Ammon's horn (tissue), 1 donor: ENCODE measurements around the gene CHMP3.
A peak's percentile ranks its signal among the peaks of the same experiment; 100 is the strongest.
"Not testable (repeated sequence)": the region's sequence is repeated elsewhere in the genome, so short reads cannot be mapped to it uniquely, and the experiment has no call there.

Experiments
- DNase-seq: peaks from one replicate; pipeline ENCODE4 v3.0.0-alpha.2; 2016; ENCODE audit warnings: low spot score

The CHMP3 gene

DNA sequence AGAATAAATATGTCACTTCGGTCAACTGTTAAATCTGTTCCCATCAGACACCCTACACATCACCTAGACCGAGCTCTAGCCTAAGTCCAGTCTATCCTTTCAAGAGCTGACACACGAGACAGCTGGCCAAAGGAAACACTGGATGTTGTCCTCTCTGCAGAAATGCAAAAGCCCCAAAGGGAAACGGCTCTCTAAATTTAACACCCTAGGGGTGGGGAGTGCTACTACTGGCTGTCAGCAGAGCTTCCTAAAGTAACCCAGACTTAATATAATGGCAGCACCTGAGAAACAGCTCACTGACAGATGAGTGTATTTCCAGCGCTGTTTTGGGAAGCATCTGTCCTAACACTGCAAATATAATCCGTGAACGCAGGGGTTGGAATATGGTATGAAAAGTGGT, 55.6 kb downstream of the CHMP3 start:
- no peak for DNase-seq

DNA sequence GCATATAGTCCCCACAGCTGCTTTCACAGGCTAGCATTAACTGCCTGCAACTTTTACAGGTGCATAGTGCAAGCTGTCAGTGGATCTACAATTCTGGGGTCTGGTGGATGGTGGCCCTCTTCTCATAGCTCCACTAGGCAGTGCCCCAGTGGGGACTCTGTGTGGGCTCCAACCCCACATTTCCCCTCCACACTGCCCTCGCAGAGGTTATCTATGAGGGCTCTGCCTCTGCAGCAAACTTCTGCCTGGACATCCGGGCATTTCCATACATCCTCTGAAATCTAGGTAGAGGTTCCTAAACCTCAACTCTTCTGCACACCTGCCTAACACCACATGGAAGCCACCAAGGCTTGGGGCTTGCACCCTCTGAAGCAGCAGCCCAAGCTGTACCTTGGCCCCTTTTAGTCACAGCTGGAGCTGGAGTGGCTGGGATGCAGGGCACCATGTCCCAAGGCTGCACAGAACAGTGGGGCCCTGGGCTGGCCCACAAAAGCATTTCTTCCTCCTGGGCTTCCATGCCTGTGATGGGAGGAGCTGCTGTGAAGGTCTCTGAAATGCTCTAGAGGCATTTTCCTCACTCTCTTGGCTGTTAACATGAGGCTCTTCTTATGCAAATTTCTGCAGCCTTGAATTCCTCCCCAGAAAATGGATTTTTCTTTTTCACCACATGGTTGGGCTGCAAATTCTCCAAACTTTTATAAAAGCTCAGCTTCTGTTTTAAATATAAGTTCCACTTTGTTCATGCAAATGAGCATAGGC, 62.7 kb downstream of the CHMP3 start:
- DNase-seq, result no peak

DNA sequence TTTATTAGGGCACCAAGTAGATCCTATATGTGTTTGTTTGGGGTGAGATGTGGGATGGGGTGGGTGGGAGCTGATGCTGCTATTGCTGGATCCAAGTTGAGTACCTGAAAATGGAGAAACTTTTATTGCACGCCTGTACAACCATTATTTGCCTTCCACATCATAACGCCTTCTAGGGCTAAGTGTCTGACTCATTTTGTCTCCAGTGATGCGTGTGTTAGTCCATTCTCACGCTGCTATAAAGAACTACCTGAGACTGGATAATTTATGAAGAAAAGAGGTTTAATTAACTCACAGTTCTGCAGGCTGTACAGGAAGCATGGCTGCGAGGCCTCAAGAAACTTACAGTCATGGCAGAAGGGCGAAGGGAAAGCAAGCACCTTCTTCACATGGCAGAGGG, 63.9 kb downstream of the CHMP3 start:
- DNase-seq, result no peak

DNA sequence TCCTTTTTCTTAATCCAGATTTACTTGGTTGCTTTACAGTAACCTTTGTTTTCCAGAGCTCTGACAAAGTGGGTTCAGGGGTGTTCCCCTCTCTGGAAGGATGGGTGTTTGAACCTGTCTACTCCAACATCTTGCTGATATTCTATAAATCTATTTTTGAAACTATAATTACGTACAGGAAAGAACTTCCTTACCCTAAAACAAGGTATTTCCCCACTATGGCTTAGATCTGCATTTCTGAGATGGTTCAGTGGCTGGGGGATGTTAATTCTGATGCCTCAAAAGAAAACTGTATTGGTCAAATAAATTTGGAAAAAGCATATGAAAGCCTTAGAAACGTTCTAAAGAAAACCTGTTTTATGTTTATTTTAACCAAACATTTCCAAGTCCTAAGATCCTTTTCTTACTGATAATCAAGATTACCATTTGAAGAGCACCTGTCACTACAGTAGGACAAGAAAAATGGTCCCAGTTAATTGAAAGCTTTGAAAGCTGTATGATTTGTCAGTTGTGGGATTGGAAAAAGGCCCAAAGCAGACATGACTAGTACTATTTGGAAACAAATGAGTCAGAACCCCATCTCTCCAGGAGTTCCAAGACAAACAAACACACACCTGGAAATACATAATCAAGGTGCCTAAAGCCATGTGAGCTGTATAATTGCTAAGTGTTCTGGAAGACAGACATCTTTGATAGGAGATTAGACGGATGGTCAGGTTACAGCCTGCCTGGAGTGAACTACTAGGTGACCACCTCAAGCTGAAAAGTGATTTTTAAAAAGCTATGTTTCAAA, 64.6 kb downstream of the CHMP3 start:
- DNase-seq, result no peak

DNA sequence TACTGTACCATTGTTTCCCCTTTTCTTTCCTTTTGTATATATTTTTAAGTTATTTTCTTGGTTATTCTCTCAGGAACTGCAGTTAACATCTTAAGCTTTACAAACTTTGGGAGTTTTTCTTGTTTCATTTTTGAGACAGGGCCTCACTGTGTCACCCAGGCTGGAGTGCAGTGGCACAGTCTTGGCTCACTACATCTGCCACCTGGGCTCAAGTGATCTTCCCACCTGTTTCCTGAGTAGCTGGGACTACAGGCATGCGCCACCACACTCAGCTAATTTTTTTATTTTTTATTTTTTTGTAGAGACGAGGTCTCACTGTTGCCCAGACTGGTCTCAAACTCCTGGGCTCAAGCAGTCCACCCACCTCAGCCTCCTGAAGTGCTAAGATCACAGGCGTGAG, 66.9 kb downstream of the CHMP3 start:
- DNase-seq, result not testable (repeated sequence)

DNA sequence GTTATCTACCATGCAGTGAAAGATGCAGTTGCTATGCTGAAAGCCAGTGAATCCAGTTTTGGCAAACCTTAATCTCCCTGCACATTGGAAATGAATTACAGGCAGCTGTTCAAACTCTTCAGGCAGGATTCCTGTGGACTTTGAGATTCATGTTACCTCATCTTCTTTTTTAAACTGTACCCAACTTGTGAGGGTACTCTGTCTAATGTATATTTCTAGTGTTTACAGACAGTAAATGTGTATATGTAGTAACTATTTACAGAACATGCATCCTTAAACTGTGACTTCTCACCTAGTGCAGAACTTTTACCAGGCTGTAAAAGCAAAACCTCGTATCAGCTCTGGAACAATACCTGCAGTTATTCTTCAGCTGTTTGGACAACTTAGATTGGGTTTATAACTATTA, 71.2 kb downstream of the CHMP3 start:
- no peak for DNase-seq

DNA sequence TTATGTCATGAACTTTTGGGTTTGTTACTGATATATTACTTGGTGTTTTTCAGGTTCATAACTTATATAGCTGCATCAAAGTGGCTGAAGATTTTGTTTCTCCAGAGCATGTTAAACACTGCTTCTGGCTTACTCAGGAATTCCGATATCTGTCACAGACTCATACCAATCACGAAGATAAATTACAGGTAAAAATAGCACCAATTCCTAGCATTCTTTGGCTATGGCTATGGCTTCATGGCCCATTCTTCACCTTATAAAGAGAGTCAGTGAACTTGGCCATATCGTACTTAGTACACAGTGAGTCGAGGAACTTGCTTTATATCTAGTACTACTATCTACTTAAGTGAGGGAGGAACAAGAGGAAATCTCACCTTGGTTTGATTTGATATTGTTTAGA, 72.2 kb downstream of the CHMP3 start:
- DNase-seq, result no peak

DNA sequence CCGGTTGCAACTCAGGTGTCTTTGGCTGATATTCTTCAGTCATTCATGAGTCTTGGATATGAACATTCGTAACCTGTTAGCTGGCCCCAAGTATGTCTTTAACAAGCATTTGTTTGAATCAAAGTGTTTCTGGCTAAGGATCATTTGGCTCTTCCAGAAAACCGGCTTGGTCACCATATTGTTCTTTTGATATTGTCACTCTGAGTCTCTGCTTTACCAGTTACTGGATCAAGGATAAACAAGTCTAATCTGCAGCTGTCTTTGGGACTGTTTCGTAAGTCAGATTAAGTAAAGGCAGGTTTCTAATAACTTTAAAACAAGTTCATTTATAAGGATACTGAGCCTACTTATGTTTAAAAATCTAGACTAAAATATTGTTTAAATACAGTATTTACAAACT, 73.0 kb downstream of the CHMP3 start:
- DNase-seq, result no peak

DNA sequence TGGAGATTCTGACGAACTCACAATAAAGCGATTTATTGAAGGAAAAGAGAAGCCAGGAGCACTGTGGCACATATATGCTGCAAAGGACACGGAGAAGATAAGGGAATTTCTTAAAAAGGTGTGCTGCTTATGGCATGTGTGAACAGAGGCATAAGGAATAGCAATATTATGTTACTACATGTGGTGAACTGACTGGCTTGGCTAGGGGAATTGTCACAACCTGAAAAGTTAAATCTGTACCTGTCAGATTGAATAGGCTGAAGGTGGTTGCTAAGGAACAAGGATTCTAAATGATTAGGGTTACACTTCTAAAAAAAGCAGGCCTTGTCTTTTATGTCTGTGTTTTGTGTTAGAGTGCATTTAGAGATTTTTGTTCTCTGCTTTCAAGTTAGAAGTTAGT, 73.7 kb downstream of the CHMP3 start:
- DNase-seq, result no peak

DNA sequence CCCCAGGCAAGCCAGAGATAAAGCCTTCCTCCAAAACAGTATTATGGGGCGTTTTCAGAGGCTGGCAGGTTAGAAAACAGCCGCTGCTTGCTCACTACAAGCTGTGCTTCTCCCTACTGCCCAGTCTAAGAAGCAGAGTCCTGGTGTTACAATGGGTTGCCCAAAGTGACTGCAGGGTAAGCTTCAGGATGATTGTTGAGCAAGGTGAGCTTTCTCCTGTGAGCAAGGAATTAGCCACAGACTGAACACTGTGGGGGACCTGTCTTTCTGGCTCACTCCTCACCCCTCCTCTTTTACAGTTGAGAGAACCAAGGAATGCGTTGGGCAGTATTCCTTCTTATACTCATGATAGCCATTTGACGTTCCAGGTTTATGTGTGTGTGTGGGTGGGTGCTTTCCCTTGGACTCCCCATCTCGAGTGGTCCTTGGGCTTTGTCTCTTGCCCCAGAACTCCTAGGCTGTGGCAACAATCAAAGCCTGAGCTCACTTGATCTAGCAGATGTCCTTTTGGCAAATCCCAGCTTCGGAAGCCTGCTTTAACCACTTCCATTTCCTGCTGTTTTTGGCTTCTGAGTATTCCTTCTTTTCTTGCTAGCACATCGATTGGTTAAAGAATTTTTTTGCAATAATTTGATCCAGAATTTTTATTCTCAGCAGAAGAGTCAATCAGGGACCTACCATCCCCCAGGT, 74.5 kb downstream of the CHMP3 start:
- DNase-seq, result no peak

DNA sequence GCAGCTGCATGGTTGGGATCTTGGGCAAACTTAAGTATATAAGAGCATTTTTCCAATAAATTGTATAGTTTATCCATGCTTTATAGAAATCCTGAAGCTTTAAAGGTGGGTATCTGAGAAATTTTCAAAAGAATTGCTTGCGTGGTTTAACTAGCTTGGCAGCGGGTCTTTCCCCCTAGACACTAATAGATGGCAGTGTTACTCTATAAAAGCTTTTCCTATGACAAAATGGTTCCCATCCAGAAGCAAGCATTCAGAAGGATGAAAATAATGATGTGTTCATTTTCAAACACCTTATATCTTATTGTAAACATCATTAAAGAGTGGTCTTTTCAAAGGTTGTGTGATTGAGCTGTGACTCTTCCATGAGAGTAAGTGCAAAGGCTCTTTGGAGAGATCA, 76.2 kb downstream of the CHMP3 start:
- no peak for DNase-seq

DNA sequence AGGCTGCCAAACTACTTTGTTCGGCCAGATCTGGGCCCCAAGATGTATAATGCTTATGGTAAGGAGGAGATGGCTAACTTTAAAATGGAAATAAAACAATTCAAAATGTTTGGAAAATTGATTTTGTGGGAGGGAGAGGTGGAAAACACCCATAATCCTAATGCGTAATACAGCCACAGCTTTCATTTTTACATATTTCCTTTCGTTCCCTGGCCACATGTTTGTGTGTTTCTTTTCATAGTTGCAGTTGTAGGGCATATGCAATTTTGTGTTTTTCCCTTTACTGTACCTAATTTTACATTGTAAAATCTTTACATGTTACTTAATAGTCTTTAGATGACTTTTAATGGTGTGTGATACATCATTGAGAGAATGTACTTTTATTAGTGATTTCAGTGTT, 77.4 kb downstream of the CHMP3 start:
- DNase-seq, result no peak

DNA sequence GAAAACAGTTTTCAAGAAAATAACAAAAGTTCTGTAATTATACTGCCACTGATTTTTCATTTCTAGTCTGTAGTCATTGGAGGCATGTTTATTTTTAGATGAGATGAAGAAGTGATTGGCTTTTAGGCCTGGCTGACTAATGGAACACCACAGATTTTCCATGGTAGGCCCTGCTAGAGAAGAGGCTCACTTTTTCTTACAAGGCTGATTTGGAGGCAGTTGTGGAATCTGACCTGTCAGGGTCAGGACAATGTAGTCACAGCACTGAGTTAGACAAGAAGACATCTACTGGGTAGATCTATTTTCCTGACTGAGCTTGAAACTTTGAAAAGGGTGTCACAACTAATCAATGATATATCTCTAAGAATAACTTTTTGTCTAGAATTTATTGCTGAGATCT, 78.1 kb downstream of the CHMP3 start:
- no peak for DNase-seq

DNA sequence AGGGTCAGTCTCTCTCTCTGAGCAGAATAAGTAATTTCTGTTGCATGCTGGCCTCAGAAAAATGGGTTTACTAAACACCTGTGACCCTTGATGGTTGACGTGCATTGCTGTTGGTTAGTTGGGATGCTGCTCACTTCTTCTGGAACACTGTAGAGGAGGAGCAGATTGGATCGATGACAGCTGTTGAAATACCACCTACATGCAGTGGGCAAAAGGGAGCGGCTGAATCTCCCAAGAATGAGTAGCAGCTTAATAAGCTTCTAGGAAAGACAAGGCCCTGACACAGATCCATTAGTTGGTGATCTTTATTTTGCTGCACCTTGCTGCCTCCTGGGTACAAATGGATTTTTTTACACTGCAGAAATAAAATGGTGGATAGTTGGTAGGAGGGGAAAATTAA, 78.9 kb downstream of the CHMP3 start:
- DNase-seq, result no peak

DNA sequence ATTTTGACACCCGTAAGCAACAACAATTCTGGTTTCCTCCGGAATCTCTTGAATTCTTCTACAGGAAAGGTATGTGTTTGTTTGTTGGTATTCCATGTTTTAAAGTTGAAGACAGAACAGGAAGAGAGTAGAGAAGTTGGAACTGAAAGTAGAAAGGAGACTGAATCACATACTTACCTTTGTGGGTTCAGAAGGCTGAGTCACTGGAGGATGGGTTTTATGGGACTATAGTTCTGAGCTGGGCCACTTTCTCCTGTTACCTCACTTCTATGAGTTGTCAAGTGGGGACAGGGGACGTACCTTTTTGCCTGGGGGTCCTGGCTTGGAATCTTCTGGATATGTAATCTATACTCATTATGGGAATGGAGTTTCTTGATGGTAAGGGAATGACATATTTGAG, 81.2 kb downstream of the CHMP3 start:
- DNase-seq, result no peak

DNA sequence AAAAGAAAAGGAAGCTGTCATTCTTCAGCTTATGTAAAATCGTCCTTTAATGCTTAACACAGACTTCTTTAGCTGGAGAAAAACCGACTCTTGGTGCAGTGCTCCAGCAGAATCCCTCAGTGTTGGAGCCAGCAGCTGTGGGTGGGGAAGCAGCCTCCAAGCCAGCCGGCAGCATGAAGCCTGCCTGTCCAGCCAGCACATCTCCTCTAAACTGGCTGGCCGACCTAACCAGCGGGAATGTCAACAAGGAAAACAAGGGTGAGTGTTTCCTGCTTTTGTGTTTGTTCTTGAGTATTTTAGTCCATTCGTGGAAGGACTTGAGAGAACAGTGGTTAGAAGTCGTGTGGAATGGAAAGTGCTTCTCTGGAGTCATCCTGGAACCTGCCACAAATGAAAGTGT, 83.1 kb downstream of the CHMP3 start:
- peak; percentile 73 for DNase-seq

DNA sequence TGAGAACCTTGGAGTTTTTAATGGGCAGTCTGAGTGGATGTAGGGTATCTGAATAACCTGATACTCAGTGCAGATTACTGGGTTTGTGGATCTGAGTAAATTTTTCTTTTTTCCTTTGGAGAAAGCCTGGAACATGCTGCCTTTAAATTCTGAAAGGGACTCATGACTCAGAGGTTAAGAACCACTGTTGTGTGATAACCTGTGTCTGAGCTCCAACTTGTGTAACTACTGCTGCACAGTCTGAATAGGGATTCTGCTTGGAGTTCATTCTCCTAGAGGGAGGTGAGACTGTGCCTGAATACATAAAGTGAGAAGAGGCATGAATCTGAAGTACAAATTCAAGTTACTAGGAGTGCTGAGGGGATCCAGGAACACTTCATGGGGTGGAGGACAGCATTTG, 85.9 kb downstream of the CHMP3 start:
- DNase-seq, result no peak

DNA sequence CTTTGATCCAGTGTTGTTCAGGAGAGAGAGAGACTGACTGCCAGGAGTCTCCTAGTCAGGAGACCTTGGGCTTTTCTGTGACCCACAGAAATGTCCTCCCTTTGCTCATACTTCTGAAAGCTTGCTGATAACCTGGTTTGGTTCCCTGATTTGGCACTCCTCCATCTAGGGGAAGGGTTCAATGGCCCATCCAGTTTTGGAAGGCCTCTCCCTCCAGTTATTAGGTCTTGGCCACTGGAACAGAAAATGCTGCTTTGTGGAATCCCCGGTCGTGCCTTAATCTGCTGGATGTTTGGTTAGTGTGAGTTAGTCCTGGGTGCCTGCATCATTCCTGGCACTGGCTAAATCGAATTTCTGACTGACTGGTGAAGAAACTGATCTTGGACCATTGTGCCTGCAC, 86.3 kb downstream of the CHMP3 start:
- no peak for DNase-seq

DNA sequence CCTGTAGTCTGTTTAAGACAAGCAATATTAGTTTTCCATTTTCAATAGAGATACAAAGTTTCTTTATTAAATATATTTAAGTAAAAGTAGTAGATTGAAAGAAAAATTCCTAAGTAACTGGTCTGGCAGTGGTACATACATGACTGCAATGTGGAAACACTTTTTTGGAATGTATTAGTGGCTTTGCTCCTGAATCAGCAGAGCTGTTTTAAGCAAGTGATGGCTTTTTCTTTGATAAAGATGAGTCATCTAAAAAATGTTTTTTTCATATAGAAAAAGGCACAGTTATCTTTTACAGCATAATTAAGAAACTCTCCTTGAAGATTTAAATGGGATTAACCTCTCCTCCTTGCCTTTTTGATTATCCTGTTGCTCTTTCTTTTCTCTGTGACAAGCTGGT, 87.2 kb downstream of the CHMP3 start:
- DNase-seq, result no peak

DNA sequence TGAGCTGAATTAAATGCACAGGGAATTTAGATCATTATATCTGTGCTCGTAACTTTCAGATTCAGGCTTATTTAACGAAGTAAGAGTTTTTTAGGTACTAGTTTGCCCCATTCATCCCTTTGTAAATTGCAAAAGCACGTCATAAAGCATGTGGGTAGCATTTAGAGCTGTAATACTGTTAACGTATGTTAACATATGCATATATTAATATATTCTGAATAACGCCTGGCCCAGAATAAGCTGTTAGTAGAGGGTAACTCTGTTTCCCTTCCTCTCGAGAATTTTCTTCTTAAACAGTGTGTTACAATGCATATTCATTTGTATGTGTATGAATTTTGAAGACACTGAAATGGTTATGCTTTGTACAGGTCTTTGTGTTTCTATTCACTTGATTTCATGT, 91.6 kb downstream of the CHMP3 start:
- no peak for DNase-seq

DNA sequence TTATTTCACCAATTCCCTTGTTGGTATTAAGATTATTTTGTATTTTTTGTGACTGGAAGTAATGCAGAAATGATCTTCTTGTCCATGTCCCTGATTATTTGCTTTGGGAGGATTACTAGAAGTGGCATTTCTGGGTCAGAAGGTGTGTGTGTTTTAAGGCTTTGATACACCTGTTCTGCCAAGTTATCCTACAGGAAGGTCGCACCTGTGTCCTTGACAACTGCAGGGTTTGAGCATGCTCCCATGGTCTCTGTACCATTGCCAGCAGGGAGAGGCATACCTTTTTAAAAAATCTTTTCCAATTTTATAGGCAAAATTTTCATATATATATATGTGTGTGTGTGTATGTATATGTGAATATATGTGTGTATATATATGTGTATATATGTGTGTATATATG, 92.4 kb downstream of the CHMP3 start:
- no peak for DNase-seq

DNA sequence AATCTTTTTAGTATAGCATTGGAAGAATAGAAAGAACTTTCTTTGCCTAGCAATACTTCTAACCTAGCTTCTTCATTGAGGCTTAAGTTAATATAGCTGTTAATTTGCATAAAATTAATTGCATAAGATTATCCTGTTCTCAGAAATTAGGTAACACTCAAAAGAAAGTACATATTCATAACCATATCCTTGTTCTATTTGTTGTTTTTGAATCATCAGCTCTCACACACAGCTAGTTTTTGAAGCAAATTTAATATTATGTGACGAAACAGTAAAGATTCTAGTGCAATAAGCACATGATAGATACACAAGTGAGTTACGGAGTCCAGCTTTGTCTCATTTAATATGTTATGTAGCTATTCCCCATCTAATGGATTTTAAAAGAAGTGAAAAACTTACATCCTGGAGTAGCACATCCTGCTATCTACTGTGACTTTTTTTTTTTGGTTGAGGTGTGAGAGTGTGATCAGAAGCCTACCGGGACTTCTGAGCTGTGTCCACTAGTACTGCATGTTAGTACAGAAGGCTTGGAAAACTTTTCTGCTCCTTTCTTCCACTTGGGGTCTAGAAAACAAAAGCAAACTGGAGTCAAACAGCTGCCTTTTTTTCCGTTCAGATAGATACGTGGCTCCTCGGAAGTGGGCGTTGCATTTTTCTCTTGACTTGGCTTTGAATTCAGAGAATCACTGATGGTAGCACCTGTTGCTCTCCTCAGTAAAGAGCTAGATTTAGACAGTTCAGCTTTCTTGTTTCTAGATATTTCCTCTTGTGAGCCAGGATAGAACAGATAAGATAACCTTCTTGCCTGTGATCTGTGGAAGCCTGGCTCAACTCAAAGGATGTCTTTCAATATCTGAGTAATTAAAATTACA, 94.8 kb downstream of the CHMP3 start:
- no peak for DNase-seq
